NCI-H1092 (cell line): ENCODE results near the gene C12orf43.

Experiments used
- DNase-seq: peaks from one replicate; lab custom pipeline; 2025; lab: John Stamatoyannopoulos, UW

Gene C12orf43

DNA sequence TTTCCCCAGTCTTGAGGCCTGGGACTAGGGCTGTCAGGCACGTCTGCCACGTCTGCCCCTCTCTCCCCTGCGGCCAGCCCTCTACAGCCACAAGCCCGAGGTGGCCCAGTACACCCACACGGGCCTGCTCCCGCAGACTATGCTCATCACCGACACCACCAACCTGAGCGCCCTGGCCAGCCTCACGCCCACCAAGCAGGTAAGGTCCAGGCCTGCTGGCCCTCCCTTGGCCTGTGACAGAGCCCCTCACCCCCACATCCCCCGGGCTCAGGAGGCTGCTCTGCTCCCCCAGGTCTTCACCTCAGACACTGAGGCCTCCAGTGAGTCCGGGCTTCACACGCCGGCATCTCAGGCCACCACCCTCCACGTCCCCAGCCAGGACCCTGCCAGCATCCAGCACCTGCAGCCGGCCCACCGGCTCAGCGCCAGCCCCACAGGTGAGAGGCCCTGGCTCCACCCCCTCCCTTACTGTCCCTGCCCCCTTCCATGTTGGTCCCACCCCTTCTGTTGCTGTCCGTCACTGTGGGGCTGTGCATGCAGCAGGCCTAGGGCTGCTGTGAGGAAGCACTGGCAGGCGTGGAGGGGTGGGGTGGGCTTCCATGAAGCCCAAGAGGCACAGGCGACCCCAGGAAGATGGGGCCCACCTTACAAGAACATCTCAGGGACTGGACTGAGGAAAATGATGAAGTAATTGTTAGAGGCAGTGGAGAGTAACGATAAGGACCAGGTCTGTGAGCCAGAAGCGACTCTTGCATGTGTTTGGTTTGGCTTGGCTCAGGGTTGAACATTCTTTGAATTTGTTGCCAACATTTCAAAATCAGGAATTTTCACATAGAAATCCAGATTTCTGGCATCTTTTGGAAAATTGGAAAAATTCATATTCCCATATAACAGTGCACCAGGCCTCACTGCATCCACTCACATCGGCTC is 16.8 kb downstream of the C12orf43 start:
- DNase-seq, result no peak

DNA sequence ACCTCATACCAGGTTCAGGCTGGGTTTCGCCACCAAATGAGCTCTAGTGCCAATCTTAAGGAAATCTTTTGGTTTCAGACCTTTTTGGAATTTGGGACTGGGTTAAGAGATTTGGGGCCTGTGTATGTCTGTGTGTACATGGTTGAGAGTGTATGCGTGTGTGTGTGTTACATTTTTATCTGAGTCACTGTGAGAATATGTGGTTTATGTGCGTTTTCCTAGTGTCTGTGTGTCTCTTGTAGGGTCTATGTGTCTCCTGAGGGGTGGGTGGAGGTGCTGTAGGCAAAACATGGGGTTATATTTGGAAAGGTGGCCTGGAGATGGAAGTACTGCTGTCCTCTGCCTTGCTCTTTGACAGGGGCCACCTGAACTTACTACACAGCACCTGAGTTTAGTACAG is 17.9 kb downstream of the C12orf43 start:
- no peak for DNase-seq

DNA sequence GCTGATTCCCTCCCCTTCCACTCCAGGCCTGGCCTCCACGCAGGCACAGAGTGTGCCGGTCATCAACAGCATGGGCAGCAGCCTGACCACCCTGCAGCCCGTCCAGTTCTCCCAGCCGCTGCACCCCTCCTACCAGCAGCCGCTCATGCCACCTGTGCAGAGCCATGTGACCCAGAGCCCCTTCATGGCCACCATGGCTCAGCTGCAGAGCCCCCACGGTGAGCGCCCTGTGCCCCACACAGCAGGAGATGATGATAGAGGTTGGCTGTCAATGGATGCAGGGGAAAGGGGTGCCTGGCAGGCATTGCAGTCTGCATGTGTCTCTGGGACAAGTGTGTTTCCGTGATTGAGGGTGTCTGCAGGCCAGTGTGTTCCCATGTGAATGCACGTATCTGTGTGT is 18.8 kb downstream of the C12orf43 start:
- no peak for DNase-seq

DNA sequence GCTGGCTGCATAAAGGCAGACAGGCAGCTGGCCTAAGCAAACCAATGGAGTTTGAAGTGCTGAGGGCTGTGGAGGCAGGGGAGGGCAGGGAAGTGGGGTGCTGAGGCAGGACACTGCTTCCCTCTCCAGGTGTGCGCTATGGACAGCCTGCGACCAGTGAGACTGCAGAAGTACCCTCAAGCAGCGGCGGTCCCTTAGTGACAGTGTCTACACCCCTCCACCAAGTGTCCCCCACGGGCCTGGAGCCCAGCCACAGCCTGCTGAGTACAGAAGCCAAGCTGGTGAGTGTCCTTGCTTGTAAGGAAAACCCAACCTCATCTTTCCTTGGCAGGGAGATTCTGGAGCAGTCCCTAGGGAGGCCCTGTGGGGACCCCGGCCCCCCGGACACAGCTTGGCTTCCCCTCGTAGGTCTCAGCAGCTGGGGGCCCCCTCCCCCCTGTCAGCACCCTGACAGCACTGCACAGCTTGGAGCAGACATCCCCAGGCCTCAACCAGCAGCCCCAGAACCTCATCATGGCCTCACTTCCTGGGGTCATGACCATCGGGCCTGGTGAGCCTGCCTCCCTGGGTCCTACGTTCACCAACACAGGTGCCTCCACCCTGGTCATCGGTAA is 20.0 kb downstream of the C12orf43 start:
- DNase-seq, result no peak

DNA sequence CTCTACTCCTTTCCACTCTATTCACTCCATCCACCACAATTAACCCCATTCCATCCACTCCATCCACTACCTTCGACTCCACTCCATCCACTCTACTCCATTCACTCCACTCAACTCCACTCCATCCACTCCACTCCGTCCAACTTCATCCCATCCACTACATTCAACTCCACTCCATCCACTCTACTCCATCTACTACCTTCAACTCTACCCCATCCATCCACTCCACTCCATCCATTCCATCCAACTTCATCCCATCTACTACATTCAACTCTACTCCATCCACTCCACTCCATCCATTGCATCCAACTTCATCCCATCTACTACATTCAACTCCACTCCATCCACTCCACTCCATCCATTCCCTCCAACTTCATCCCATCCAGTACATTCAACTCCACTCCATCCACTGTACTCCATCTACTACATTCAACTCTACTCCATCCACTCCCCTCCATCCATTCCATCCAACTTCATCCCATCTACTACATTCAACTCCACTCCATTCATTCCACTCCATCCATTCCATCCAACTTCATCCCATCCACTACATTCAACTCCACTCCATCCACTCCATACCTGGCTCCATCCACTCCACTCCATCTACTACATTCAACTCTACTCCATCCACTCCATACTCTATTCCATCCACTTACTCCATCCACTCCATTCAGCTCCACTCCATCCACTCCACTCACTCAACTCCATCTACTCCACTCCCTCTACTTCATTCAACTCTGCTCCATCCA is 21.5 kb downstream of the C12orf43 start:
- DNase-seq, result no peak

DNA sequence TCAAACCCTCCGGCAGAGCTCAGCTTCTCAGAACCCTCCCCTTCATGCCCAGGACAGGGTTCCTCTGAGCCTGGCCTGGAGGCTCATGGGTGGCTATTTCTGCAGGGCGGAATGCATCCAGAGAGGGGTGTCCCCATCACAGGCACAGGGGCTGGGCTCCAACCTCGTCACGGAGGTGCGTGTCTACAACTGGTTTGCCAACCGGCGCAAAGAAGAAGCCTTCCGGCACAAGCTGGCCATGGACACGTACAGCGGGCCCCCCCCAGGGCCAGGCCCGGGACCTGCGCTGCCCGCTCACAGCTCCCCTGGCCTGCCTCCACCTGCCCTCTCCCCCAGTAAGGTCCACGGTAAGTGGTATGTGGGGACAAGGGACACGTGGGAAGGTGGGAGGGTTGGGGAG is 22.2 kb downstream of the C12orf43 start:
- DNase-seq, result no peak

DNA sequence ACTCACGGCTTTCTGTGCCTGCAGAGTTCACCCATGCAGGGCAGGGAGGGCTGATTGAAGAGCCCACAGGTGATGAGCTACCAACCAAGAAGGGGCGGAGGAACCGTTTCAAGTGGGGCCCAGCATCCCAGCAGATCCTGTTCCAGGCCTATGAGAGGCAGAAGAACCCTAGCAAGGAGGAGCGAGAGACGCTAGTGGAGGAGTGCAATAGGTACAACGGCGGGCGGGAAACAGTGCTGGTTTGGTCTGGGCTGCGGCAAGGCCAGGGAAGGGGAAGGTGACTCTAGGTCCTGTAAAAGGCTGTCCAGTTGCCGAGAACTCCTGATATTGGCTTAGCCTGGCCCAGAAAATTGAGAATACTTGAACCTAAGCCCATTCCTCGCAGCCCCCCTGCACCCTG is 22.8 kb downstream of the C12orf43 start:
- DNase-seq, result no peak

DNA sequence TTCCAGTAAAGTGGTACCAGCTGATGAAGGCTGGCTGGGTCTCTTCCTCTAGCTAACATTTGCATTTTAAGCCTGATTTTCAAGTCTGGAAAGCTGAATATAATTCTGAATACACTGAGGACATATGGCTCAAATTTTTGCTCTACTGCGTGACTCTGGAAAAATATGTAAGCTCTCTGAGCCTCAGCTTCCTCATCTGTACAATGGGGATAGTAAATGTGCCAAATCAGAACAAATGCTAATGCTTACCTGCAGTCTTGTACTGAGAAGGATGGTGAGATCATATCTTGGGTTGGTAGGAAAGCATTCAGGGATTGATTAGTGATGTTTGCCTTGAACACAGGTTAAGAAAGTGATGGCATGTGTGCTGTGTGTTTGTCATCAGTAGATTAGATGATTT is 23.3 kb downstream of the C12orf43 start:
- DNase-seq, result no peak

DNA sequence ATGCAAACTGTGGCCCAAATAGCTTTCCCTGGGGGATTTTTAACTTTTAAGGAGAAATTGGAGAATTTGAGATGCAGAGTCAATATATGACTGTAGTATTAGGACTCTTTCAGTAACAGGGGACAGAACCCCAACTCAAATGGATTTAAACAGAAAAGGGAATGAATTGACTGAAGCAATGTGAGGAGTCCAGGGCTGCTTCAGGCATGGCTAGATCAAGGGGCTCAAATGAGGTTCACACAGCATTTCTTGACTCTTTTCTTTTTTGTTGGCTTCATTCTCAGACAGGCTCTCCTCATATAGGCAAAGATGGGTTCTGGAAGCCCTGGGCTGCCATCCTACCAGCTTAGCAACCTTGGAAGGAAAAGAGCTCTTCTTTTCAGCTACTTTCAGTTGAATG is 24.3 kb downstream of the C12orf43 start:
- DNase-seq, result no peak

DNA sequence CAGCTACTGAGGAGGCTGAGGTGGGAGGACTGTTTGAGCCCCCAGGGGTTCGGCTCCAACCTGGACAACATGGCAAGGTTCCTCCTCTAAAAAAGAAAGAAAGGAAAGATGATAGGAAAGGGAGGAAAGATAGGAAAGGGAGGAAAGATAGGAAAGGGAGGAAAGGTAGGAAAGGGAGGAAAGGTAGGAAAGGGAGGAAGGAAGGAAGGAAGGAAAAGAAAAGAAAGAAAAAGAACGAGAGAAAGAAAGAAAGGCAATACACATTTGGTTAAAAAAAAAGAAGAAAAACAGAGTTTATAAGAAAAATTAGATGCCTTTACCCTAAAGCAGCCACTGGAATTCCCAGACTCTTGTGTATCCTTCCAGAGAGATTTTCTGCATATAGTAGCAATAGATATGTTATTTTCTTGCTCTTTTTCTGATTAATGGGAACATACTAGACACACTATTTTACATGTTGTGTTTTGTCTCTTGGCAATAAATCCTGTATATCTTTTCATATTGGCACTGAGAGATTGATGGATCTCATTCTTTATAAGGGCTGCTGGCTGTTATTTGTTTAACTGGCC is 25.7 kb downstream of the C12orf43 start:
- no peak for DNase-seq

DNA sequence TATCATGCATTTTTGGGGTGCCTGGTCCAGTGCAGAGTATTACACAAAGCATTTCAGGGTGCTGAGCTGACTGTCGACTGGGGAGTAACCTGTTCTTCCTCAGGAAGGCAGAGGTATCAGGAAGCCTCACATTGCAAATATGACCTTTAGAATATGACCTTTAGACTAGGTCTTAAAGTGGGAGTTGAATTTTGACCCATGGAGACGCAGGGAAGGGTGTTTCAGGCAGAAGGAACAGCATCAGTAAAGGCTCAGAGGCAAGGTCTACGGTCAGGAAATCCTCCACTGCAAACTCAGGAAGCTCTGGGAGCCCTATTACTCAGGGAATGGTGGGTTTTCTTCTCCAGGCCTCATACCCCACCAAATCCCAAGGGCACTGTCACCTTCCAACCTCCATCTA is 26.6 kb downstream of the C12orf43 start:
- no peak for DNase-seq

DNA sequence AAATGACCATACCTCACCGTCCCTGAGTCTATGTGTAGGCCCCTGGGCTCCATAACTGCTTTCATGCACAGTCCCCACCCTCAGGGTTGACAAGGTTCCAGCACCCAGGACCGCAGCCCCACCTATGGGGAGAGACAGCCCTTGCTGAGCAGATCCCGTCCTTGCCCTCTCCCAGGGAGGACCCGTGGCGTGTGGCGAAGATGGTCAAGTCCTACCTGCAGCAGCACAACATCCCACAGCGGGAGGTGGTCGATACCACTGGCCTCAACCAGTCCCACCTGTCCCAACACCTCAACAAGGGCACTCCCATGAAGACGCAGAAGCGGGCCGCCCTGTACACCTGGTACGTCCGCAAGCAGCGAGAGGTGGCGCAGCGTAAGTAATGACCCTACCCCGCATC is 27.6 kb downstream of the C12orf43 start:
- no peak for DNase-seq

DNA sequence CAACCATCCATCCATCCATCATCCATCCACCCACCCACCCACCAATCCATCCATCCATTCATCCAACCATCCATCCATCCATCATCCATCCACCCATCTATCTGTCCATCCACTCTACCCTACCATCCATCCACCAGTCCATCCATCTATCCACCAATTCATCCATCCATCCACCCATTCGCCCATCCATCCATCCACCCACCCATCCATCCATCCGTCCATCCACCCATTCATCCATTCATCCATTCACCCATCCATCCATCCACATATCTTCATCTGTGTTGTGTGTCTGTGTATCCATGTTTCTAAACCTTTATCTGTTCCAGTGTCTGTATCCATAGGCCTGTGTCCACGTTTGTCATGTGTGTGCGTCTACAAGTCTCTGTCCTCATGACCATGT is 28.1 kb downstream of the C12orf43 start:
- DNase-seq, result no peak

DNA sequence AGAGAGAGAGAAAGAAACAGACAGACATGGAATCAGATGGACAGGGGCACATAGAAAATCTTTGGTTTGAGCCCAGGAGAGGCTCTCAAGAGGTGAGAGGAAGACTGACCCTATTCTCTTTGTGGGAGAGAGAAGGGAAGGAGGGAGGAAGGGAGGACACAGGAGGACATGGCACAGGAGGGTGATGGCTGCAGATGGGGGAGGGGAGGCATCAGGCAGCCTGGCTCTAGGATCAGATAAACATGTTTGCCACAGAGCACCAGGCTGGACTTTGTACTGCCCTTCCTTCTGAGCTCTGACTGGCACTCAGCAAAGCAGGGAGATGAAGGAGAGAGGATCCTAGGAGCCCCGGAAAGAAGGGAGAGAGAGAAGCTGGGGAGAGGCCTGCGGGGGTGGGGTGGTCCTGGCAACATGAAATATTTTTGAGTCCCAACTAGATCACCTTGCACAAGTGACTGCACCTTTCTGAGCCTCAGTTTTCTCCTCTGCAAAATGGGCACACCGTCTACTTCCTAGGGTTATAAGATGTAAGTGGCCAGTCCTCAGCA is 31.9 kb downstream of the C12orf43 start:
- no peak for DNase-seq

DNA sequence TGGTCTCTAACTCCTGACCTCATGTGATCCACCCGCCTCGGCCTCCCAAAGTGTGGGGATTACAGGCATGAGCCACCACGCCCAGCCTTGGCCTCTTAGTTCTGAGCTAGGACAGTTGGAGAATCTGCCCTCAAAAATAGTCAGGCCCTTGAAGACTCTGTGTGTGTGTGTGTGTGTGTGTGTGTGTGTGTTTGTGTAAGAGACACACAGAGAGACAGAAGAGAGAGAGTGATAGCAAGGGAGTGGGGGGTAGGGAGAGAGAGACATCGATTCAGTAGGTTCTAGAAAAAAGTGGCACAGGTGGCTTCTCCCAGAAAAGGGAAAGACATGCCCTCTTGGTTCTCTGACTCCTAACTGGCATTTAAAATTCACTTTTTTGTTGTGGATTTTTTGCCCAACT is 32.5 kb downstream of the C12orf43 start:
- no peak for DNase-seq

DNA sequence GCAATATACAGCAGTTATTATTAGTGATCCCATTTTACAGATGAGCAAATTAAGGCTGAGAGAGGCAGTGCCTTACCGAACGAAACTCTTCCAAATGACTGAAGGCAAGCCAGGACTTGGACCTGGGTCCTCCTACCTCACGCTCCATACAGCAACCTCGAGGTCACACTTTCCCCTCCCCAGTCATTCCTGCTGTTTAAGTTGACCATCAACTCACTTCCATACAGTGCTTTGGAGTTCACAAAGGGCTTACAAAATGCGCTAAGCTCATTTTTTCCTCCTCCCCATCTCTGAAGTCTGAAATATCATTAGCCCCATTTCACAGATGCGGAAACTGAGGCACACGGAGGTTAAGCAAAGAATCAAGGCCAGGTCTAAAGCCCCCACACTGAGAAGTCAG is 33.6 kb downstream of the C12orf43 start:
- no peak for DNase-seq

DNA sequence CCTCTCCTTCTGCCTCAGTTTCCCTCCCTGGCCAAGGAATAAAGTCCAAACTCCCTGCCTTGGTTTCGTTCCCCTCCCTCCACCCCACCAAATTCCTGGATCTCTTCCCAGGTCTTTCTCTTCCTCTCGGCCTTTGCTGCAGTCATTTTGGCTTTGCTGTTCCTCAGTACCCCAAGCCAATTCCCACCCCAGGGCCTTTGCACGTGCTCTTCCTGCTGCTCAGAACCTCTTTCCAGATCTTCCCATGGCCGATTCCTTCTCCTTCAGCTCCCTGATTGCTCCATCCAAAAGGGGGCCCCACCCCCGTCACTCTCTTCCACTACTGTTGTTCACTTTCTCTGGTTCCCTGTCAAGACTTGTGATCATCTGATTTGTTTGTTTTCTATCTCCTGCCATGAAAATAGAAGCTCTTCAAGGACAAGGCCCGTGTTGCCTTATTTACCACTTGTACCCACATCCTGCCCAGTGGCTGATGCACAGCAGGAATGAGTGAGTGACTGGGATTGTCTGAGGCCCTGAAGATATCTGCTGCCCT is 34.8 kb downstream of the C12orf43 start:
- no peak for DNase-seq

DNA sequence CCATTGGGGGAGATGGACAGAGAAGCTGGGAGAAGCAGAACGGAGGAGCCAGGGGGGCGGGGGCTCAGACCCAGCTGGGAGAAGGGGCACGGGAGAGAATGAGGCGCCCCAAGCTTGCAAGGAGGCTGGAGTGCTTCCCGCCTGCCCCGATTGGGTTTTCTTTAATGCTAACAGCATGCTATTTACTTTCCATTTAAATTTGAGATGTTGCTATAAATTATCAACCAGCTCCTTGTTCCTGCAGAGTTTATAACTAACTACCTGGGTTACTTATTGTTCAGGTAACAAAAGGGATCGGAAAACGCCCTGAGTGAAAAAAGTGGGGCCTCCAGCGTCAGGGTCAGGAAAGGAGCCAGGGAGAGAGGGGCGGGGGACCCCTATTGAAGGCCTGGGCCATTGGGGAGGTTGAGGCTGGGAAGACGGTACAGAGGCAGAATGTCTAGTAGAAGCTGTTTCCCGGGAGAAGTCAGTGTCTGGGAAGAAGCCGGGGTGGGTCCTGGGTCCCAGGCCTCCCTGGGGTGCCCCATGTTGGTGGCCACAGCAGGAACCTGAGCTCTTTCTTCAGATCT is 35.4 kb downstream of the C12orf43 start:
- no peak for DNase-seq

DNA sequence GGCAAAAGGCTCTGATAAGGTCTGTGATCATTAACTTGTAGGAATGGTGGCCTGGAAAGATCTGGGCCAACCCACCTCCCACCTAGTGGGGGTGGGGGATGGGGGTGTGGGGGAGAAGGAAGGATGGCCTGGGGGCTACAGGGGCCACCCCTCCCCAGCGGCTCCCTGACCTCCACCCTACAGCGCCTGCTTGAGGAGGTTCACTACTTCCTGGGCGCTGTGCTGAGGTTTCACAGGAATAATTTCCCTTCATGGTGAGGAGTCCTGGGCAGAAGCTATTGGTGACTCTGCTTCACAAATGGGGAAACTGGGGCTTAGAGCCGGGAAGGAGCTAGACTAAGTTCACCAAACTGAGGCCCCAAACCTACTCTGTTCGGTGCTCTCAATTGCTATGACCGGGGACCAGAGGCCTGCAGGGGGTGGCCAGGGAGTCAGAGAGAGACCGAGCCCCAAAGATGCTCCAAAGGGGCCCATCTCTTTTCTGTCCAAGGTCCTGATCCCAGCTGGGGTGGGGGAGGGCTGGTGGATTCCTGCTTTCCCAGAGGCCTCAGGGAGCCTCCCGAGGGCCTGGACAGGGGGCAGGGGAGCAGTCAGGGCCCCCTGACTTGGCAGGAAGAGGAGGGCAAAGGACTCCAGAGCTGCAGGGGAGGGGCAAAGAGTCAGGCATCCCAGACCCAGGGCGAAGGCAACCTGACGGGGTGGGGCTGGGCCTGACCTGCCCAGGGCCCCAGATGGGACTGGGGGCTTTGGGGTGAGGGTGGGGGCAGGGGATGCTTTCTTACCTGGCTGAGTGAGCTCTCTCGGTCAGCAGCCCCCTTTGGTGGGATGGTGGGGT is 36.2 kb downstream of the C12orf43 start:
- no peak for DNase-seq

DNA sequence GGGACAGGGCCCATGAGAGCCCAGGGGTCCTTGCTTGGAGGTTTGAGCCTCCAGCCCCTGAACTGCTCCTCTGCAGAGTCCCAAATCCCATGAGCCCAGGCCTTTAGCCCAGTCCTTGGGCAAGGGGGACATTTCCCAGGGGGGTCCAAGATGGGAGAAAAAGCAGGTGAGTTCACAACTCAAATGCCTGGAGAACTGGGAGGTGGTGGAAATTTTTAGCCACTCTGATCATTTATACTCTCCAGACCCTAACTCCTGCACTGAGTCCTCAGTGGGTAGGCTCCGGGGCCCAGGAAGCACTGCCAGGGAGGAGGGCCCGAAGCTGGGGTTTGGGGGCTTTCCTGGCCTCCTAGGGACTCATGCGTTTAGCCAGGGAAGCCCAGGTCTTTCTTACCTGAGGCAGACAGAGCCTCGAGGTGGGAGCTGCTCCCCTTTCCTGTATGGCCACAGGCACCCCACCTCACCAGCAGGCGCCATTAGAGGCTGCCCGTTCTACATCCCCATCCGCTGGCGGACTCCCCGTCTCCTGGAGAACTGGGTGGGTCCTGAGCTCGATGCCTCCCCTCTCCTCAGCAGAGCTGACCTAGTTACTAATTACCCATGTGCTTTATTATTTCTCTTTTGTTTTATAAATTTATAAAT is 36.9 kb downstream of the C12orf43 start:
- DNase-seq, result no peak
